ENCODE results near the gene CREB5. TPM values are rescaled to one million over a fixed set of nuclear protein-coding genes. Genes with fewer than 3 reads are reported as not detected.
"Not testable (repeated sequence)": the region's sequence is repeated elsewhere in the genome, so short reads cannot be mapped to it uniquely, and the experiment has no call there.

CREB5 gene
- total and polyA plus RNA-seq, 8 donors: 2.5 to 11.5 (median 3.6) TPM

- Histone ChIP-seq H3K4me3 (no peak overlapping the region), H3K9me3 (no peaks in the 10 kb centered on the region), H3K4me1 (no peaks in the 10 kb centered on the region), H3K27me3 (no peaks in the 10 kb centered on the region), H3K27ac (no peak overlapping the region), H3K36me3 (no peaks in the 10 kb centered on the region)
- no peak for ATAC-seq
- no peak for FAIRE-seq
- TF ChIP-seq, protein P1, sequence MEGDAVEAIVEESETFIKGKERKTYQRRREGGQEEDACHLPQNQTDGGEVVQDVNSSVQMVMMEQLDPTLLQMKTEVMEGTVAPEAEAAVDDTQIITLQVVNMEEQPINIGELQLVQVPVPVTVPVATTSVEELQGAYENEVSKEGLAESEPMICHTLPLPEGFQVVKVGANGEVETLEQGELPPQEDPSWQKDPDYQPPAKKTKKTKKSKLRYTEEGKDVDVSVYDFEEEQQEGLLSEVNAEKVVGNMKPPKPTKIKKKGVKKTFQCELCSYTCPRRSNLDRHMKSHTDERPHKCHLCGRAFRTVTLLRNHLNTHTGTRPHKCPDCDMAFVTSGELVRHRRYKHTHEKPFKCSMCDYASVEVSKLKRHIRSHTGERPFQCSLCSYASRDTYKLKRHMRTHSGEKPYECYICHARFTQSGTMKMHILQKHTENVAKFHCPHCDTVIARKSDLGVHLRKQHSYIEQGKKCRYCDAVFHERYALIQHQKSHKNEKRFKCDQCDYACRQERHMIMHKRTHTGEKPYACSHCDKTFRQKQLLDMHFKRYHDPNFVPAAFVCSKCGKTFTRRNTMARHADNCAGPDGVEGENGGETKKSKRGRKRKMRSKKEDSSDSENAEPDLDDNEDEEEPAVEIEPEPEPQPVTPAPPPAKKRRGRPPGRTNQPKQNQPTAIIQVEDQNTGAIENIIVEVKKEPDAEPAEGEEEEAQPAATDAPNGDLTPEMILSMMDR (IDR thresholded peaks at IDR 0.05): no peak
- no peak for DNase-seq
- intact Hi-C loops (cut with DNase I): no loop called here
- 47 to 61% methylated on average over 3 of the region's 3 CpGs for WGBS, 2 donors
Observed at GRCh38 chr7:28608731-28609130, 196.4 kb downstream of the CREB5 start.

- no peaks in the 10 kb centered on the region for H3K9me3 ChIP-seq
- H3K27ac ChIP-seq: no peak overlapping the region
- FAIRE-seq (no peak), ATAC-seq (no peak), DNase-seq (no peak)
- no peaks in the 10 kb centered on the region for H3K4me1 ChIP-seq
- 37 to 69% methylated on average over 3 of the region's 3 CpGs for WGBS, 2 donors
- H3K4me3 ChIP-seq: no peak overlapping the region
- intact Hi-C loops (cut with DNase I): no loop called here
- H3K27me3 ChIP-seq: no peaks in the 10 kb centered on the region
- TF ChIP-seq, protein P1 (IDR thresholded peaks at IDR 0.05): no peak
- no peaks in the 10 kb centered on the region for H3K36me3 ChIP-seq
Observed at GRCh38 chr7:28609608-28610007, 197.3 kb downstream of the CREB5 start.

GRCh38 chr7:28611399-28611897, 199.1 kb downstream of the CREB5 start:
- DNase-seq; intact Hi-C loops (cut with DNase I); H3K9me3 ChIP-seq; H3K27me3 ChIP-seq; H3K36me3 ChIP-seq; H3K4me3 ChIP-seq; FAIRE-seq; H3K4me1 ChIP-seq; ATAC-seq: not testable (repeated sequence)
- peak overlapping the region in 2 of 4 donors; percentile 55 to 57 for H3K27ac ChIP-seq
- WGBS, 2 donors: 82 to 91% methylated on average over 4 of the region's 4 CpGs

DNA sequence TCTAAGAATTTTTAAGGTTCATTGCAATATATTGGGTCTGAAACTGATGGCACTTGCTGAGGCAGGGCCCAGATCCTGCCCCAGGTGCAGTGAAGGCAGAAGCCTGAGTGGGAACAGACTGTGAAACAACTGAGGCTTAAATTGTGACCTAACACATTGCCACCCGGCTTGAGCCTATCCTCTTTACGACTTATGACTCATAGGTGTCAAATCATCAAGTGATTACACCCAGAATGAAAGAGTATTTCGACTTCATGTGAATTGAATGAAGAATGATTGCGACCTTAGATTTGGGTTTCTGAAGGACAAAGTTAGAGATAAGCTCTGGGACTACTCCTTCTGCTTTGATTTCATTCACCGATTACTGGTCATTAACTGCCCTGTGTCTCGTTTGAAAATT, 200.9 kb downstream of the CREB5 start:
- no peaks in the 10 kb centered on the region for H3K36me3 ChIP-seq
- FAIRE-seq: no peak
- H3K4me1 ChIP-seq: no peaks in the 10 kb centered on the region
- no peak for ATAC-seq
- intact Hi-C loops (cut with DNase I): no loop called here
- no peak for DNase-seq
- H3K27me3 ChIP-seq: no peaks in the 10 kb centered on the region
- TF ChIP-seq, protein P1 (IDR thresholded peaks at IDR 0.05): no peak
- no peak overlapping the region for H3K4me3 ChIP-seq
- H3K9me3 ChIP-seq: no peaks in the 10 kb centered on the region
- WGBS, 2 donors: 58 to 64% methylated on average over 6 of the region's 6 CpGs
- H3K27ac ChIP-seq: no peak overlapping the region

- FAIRE-seq: no peak
- Histone ChIP-seq H3K4me1 (no peaks in the 10 kb centered on the region), H3K27ac (no peak overlapping the region), H3K9me3 (no peaks in the 10 kb centered on the region), H3K36me3 (no peaks in the 10 kb centered on the region), H3K4me3 (no peak overlapping the region), H3K27me3 (no peaks in the 10 kb centered on the region)
- TF ChIP-seq, protein P1 (IDR thresholded peaks at IDR 0.05): no peak
- 76 to 89% methylated on average over 4 of the region's 4 CpGs for WGBS, 2 donors
- ATAC-seq: no peak
- no peak for DNase-seq
- intact Hi-C loops (cut with DNase I): no loop called here
Observed at GRCh38 chr7:28615091-28615490, 202.8 kb downstream of the CREB5 start.

All from pancreas (tissue), 10 donors.